Activated T-cell treated with anti-CD3 and anti-CD28 coated beads for 4 hours (primary cell): ENCODE data around the gene CTNND2.

Experiments
- DNase-seq: peaks from one replicate; pipeline ENCODE4 v3.0.0-alpha.2; 2020

The CTNND2 gene

DNA sequence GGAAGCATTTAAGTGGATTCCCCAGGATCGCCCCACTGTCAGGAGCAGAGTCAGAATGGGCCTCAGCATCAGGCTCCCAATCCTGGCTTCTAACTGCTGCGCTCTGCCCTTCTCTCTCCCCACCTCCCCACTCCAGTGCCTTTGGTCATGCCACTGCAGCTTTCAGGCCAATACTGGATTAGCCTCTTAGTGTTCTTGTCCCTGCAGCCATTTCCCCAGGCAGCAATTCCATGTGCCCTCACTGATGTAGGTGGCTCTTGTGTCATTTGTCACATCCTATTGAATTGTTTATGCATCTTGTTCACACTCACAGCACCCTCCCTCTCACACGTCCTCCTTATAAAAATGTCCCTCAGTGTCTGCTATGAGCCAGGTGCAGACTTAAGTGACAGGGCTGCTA, 599.0 kb downstream of the CTNND2 start:
- DNase-seq, result no peak

- DNase-seq, result no peak
Observed at GRCh38 chr5:11304641-11305040, 599.6 kb downstream of the CTNND2 start.

- no peak for DNase-seq
Observed at GRCh38 chr5:11302663-11303062, 601.6 kb downstream of the CTNND2 start.

DNA sequence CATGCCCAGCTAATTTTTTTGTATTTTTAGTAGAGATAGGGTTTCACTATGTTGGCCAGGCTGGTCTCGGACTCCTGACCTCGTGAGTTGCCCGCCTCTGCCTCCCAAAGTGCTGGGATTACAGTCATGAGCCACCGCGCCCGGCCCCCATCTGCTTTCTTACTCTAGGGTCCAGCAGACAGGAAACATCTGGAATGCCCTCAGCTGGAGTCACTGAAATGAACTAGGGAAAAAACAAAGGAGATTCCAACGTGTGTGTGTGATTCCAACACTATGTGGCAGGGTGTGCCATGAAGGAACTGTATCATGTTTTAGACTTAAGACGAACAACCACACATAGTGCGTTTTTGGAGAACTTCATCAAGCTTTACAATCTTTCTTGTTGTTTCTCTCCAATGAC, 603.1 kb downstream of the CTNND2 start:
- no peak for DNase-seq

- no peak for DNase-seq
Observed at GRCh38 chr5:11300736-11301135, 603.5 kb downstream of the CTNND2 start.

- DNase-seq, result no peak
Observed at GRCh38 chr5:11298877-11299276, 605.4 kb downstream of the CTNND2 start.

- DNase-seq, result no peak
Observed at GRCh38 chr5:11293523-11293922, 610.7 kb downstream of the CTNND2 start.

DNA sequence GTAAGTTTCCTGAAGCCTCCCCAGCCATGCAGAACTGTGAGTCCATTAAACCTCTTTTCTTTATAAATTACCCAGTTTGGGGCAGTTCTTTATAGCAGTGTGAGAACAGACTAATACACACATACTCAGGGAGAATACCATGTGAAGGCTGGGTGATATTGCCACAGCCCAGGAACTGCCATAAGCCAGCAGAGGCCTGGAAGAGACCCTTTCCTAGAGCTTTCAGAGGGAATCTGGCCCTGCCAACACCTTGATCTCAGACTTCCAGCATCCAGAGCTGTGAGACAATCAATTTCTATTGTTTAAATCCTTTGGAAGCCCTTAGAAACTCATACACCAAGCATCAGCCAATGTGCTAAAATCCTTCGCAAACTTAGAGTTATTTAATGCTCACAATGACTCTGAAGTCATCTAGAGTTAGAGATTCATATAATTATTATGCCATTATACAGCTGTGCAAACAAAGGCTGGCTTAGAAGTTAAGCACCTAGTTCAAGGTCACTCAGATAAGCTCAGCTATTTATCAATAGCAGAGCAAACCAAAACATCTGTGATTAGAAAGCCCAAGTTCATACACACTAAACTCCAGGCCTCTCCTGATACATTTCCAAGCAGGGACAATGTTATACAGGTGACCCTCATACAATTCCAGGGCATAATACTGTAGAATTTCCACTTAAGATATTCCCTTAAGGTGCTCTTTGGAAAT, 611.4 kb downstream of the CTNND2 start:
- no peak for DNase-seq

GRCh38 chr5:11289733-11290132, 614.5 kb downstream of the CTNND2 start:
- no peak for DNase-seq

DNA sequence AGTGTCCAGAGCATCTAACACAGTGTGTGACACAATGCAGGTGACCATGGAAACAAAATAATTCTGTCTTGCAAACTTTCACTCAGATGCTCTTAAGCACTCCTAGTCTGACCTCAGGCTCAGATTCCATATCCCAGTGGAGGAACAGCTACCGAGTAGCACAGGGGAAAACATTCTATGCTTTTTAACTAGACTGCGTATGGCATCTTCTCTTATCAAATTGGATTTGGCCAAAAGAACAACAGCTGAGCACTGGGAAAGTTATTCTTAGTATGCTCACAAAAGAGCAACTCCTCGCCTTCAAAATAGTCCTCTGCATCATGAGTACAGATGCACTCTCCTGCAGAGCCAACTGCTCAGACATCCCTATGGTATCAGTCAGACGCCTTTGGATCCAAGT, 615.0 kb downstream of the CTNND2 start:
- DNase-seq, result no peak

DNA sequence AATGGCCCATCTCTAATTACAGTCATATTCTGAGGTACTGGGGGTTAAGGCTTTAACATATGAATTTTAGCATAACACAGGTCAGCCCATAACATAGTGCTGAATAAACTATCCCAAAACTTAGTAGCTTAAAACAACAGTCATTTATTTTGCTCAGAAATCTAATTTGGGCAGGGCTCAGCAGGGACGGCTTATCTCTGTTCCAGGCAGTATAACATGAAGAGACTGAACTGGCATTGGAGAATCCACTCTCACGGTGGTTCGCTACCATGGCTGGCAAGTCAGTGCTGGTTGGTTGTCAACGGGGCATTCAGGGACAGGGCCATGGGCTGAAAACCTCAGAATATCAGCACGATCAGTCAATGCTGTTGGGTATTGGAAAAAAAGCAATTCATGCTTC, 622.4 kb downstream of the CTNND2 start:
- no peak for DNase-seq

DNA sequence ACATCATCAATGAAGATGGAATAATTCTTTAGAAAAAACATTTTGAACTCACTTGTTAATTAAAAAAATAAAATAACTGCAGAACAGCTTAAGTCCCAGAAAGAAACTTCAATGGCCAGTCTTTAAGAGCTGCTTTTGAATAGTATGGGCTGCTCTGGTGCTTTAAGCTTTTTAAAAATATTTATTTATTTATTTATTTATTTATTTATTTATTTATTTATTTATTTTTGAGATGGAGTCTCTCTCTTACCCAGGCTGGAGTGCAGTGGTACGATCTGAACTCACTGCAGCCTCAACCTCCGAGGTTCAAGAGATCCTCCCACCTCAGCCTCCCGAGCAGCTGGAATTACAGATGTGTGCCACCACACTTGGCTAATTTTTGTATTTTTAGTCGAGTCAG, 626.9 kb downstream of the CTNND2 start:
- no peak for DNase-seq

DNA sequence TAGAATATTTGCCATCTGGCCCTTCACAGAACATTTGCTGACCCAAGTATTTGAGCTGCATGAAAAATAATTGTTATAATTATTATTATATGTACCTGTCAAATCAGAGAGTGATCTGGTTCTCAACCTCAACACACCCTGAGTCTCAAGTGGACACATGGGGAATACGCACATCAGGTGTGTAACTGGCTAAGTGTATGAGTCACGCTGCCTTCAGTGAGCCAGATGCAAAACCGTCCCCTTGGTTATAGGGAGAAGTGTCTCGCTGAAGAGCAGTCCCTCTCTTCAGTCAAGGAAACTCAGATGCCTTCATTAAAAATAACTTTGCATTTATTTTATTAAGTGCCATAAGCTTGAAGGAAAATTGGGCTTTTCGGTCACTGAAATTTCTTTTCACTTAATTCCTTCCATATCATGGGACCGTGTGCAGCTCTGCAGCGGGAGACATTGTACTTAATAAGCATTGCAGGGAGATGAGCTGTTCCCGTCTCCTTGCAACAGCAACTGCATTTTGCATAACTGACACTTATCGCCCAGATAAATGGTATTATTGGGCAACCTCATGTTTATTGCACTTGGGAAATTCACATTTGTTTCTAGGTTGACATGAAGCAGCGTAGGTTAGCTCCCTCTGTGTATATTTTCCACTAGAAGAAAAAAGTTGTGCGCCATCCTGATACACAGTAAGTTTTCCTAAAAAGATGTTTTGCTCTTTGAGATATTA, 630.9 kb downstream of the CTNND2 start:
- DNase-seq, result no peak

DNA sequence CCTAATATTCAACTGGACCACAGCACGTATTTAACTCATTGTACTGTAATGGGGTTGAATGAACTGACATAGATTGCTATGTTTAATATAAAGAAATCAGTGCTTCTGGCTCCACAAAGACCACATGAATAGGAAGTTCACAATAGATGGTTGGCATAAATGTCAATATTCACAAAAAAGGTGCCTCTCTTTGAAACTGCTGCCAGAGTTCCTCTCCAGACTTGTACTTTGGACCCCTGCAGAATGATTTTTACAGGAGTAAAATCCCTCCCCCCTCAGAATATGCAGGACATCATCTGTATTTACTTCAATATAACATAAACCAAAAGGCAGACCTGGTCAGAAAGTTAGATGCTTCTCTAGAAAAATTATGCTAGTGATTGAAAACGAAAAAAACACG, 634.7 kb downstream of the CTNND2 start:
- no peak for DNase-seq

GRCh38 chr5:11268891-11269290, 635.4 kb downstream of the CTNND2 start:
- DNase-seq, result no peak

DNA sequence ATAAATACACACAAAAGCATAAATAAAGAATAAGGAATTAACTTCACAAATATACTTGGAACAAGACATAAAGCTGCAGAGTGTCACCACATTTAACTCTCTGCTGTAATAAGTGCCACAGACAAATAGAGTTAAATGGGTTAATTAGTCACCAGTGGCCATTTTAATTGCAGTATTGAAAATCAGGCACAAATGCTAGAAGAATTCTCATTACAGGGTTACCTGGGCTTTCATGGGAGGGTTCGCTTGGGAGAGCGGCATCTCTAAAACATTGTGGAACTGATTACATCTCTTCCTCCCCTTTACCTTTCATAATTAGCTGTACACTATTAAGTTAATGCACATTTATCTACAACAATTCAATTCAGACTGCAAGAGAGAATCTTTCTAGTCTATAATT, 637.9 kb downstream of the CTNND2 start:
- no peak for DNase-seq

DNA sequence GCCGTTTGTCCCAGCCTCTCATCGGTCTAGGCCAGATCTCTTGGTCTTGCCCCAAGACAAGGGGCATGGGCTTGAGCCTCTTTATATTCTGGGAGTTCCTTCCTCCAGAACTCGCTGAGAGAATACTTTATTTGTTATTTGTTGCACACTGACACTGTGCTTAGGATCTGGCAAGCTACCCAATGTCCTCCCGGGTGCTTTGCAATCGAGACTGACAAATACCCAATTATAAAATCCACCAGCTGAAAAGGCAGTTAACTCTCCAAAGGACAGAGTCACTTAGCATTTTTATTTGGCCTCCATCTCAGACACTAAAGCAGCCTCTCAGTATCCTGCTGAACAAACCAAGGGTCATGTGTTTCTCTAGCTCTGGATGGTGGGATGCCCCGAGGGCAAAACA, 643.0 kb downstream of the CTNND2 start:
- DNase-seq, result no peak

- no peak for DNase-seq
Observed at GRCh38 chr5:11258001-11258400, 646.2 kb downstream of the CTNND2 start.

GRCh38 chr5:11252523-11252922, 651.7 kb downstream of the CTNND2 start:
- no peak for DNase-seq

DNA sequence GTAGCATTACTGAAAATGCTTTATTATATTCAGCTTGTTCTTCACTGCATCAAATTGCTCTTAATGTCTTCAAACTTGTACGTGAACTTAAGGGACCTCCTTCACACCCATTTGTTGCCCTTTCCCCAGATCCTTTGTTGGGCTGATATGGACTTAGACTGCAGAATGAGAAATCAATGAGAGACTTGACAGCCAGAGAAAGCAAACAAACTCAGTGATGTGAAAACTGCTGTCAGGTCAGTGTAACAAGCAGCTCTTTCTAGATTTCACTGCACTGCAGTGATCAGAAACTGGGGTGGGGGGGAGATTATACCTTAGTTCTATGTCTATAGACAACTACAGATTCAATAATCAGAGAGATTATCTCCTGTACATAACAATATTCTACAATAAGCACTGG, 652.2 kb downstream of the CTNND2 start:
- DNase-seq, result no peak

DNA sequence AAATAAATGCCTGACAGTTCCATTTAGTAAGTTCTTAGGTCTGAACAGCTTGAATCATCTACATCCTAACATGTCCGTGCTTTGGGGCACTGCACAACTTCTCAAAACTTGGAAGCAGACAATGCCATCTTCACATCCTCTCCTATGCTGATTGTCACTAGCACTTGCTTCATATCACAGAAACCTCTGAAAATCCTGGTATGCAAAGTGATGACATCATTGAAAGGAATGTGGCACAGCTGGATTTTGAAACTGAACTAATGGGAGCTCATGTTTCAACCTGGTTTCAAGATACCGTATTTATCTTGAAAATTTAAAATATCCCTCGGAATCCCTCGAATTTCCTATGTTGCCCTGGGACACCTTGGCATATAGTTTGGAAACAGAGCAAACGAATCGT, 653.0 kb downstream of the CTNND2 start:
- DNase-seq, result no peak

DNA sequence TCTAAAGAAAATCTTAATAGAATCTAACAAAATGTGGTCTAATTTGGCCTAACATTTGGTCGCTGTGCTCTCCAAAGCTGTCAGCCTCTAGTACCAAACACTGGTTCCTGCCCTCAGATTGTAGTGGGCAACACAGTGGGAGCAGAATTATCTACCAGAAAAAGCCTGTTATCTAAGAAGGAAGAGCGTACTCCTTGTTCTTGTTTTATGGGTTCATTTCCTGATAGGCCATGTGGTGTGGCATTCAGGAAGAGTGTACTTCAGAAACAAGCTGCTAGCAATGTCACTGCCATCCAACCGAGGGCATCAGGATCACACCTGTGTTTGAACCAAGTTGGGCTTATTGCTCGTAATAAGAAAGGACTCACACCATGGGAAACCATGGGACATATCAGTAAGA, 655.3 kb downstream of the CTNND2 start:
- no peak for DNase-seq

GRCh38 chr5:11247224-11247623, 657.0 kb downstream of the CTNND2 start:
- DNase-seq, result no peak

GRCh38 chr5:11240293-11241190, 663.7 kb downstream of the CTNND2 start:
- no peak for DNase-seq
